PC-9 (cell line): ENCODE data around the gene THADA. TPM values are rescaled to one million over a fixed set of nuclear protein-coding genes. Genes with fewer than 3 reads are reported as not detected.

ENCODE experiments used
- BruUV-seq: library from RNA; stranded (reverse); fragments of 400-500 nt; replicated peaks from 2 replicates; lab custom pipeline; 2021; lab: Mats Ljungman, UMichigan
- CTCF ChIA-PET: fragments of 300-600 bp; sonication (Branson Sonifier 250); formaldehyde crosslinking; loops from one replicate; lab custom pipeline; 2022; ENCODE audit warnings: antibody characterized with exemption; lab: Charles Lee
- POLR2A ChIA-PET: fragments of 300-600 bp; sonication (Branson Sonifier 250); formaldehyde crosslinking; loops from one replicate; lab custom pipeline; 2022; ENCODE audit warnings: antibody characterized with exemption; ENCODE audit not compliant: unreplicated experiment; lab: Charles Lee
- DNase-seq, 2 experiments: peaks; one replicate each; pipeline versions ENCODE4 v3.0.0 to v3.0.0-alpha.2; 2015 to 2022; ENCODE audit warnings: mixed read lengths in 1 of 2
- H2AFZ ChIP-seq: fragments of 200-600 bp; sonication (generic); 2 replicates; pipeline ENCODE4 v1.8.1; 2017; ENCODE audit warnings: antibody characterized with exemption
- H3F3A ChIP-seq: fragments of 200-600 bp; sonication (generic); 2 replicates; pipeline ENCODE4 v1.8.1; 2017; ENCODE audit warnings: antibody characterized with exemption, mild to moderate bottlenecking, low read depth; ENCODE audit not compliant: insufficient read depth
- H3K27ac ChIP-seq: fragments of 200-600 bp; sonication (generic); 2 replicates; pipeline ENCODE4 v1.6.1; 2016; ENCODE audit warnings: mixed run types
- H3K27me3 ChIP-seq: fragments of 200-600 bp; sonication (generic); 2 replicates; pipeline ENCODE4 v1.6.1; 2016; ENCODE audit warnings: low read depth, mixed run types; ENCODE audit not compliant: insufficient read depth
- H3K36me3 ChIP-seq: fragments of 200-600 bp; sonication (generic); 2 replicates; pipeline ENCODE4 v1.6.1; 2016; ENCODE audit warnings: low read depth, mixed run types
- H3K4me1 ChIP-seq: fragments of 200-600 bp; sonication (generic); replicated peaks from 2 replicates; pipeline ENCODE4 v1.6.1; 2016; ENCODE audit warnings: mixed run types; ENCODE audit not compliant: insufficient read depth
- H3K4me2 ChIP-seq: fragments of 200-600 bp; sonication (generic); 2 replicates; pipeline ENCODE4 v1.6.1; 2017; ENCODE audit warnings: mixed run types
- H3K4me3 ChIP-seq: fragments of 200-600 bp; sonication (generic); 2 replicates; pipeline ENCODE4 v1.6.1; 2016; ENCODE audit warnings: mixed run types
- H3K79me2 ChIP-seq: fragments of 200-600 bp; sonication (generic); 2 replicates; pipeline ENCODE4 v1.6.1; 2017; ENCODE audit warnings: low read depth, mixed run types
- H3K9me2 ChIP-seq: fragments of 200-600 bp; sonication (generic); 2 replicates; pipeline ENCODE4 v1.8.1; 2017; ENCODE audit warnings: mild to moderate bottlenecking; ENCODE audit not compliant: insufficient read depth
- H3K9me3 ChIP-seq: fragments of 200-600 bp; sonication (generic); 2 replicates; pipeline ENCODE4 v1.8.1; 2016; ENCODE audit warnings: low read depth; ENCODE audit not compliant: insufficient read depth
- H4K20me1 ChIP-seq: fragments of 200-600 bp; sonication (generic); 2 replicates; pipeline ENCODE4 v1.8.1; 2017; ENCODE audit not compliant: insufficient read depth
- EZH2 ChIP-seq: fragments of 200-600 bp; sonication (generic); IDR thresholded peaks from 2 replicates; pipeline ENCODE4 v1.8.0; 2017; ENCODE audit warnings: antibody characterized with exemption, low read depth
- intact Hi-C: fragments of 100-400 bp; cut with micrococcal nuclease; formaldehyde crosslinking; loops from one replicate; pipeline ENCODE4 v1.10.0; 2022; ENCODE audit not compliant: unreplicated experiment
- total RNA-seq: library from RNA; stranded (reverse); gene quantifications from 2 replicates; pipeline ENCODE4 v1.2.3, GENCODE V29; 2021
- TF ChIP-seq, protein P1 (sequence below): fragments of 200-600 bp; sonication (generic); conservative IDR thresholded peaks from 2 replicates; pipeline ENCODE4 v1.6.1; 2017; ENCODE audit warnings: mixed run types, antibody characterized with exemption, mild to moderate bottlenecking, moderate library complexity

The THADA gene
- total RNA-seq, 1 experiment from 2014 or later = 28.1 TPM

GRCh38 chr2:43518181-43518580, 77.7 kb downstream of the THADA start:
- no peak overlapping the region for H3K27ac ChIP-seq

GRCh38 chr2:43515807-43516497, 79.9 kb downstream of the THADA start:
- no peak for TF ChIP-seq EZH2
- TF ChIP-seq, protein P1, sequence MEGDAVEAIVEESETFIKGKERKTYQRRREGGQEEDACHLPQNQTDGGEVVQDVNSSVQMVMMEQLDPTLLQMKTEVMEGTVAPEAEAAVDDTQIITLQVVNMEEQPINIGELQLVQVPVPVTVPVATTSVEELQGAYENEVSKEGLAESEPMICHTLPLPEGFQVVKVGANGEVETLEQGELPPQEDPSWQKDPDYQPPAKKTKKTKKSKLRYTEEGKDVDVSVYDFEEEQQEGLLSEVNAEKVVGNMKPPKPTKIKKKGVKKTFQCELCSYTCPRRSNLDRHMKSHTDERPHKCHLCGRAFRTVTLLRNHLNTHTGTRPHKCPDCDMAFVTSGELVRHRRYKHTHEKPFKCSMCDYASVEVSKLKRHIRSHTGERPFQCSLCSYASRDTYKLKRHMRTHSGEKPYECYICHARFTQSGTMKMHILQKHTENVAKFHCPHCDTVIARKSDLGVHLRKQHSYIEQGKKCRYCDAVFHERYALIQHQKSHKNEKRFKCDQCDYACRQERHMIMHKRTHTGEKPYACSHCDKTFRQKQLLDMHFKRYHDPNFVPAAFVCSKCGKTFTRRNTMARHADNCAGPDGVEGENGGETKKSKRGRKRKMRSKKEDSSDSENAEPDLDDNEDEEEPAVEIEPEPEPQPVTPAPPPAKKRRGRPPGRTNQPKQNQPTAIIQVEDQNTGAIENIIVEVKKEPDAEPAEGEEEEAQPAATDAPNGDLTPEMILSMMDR = no peak
- Histone ChIP-seq H3K27me3 (no peaks in the 10 kb centered on the region), H3K9me3 (no peaks in the 10 kb centered on the region), H3F3A (peaks cover 39% of the 10 kb centered on the region; the same call in 1 of the 2 replicates), H3K36me3 (no peaks in the 10 kb centered on the region), H3K4me1 (peaks cover 11% of the 10 kb centered on the region), H3K4me2 (no peak overlapping the region), H3K27ac (no peak overlapping the region), H3K4me3 (no peak overlapping the region), H3K9me2 (0 out of 2 replicates have a peak, but pooled peaks cover 3% of the 10 kb centered on the region), H3K79me2 (no peaks in the 10 kb centered on the region), H4K20me1 (no peaks in the 10 kb centered on the region), H2AFZ (no peak overlapping the region)
- DNase-seq = no peak
- BruUV-seq = no TSS peak
- POLR2A ChIA-PET = no interaction called here
- intact Hi-C loops = no loop called here
- CTCF ChIA-PET = no interaction called here

More at GRCh38 chr2:43518181-43518580, 77.7 kb downstream of the THADA start:
- Histone ChIP-seq H3K4me2 (no peak overlapping the region), H3K79me2 (no peaks in the 10 kb centered on the region), H3K36me3 (no peaks in the 10 kb centered on the region), H3K9me3 (no peaks in the 10 kb centered on the region), H4K20me1 (no peaks in the 10 kb centered on the region), H3K27me3 (no peaks in the 10 kb centered on the region), H3K4me3 (no peak overlapping the region), H3F3A (peaks cover 39% of the 10 kb centered on the region; the same call in 1 of the 2 replicates), H3K4me1 (peaks cover 11% of the 10 kb centered on the region), H3K9me2 (no peaks in the 10 kb centered on the region), H2AFZ (no peak overlapping the region)
- DNase-seq = no peak
- no TSS peak for BruUV-seq
- CTCF ChIA-PET = no interaction called here
- POLR2A ChIA-PET = no interaction called here
- intact Hi-C loops = no loop called here
- TF ChIP-seq EZH2 = no peak
- TF ChIP-seq, protein P1 = no peak

DNA sequence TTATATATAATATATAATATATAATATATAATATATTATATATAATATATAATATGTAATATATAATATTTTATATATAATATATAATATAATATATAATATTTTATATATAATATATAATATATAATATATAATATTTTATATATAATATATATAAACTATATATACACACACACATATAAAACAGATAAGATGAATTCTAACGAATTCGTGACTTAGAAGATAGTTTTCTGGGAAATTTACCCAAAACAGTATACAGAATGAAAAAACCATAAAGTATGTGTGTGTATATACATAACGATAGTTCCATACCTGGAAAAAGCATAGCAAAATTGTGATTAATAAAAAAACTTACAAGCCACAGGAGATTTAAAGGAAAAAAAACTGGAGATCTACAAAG, 80.6 kb downstream of the THADA start:
- Histone ChIP-seq H3K4me2 (no peak overlapping the region), H3F3A (peaks cover 36% of the 10 kb centered on the region; the same call in 1 of the 2 replicates), H3K4me3 (no peak overlapping the region), H4K20me1 (no peaks in the 10 kb centered on the region), H3K79me2 (no peaks in the 10 kb centered on the region), H3K9me2 (0 out of 2 replicates have a peak, but pooled peaks cover 3% of the 10 kb centered on the region), H3K4me1 (peaks cover 8% of the 10 kb centered on the region), H3K27ac (no peak overlapping the region), H3K9me3 (no peaks in the 10 kb centered on the region), H3K27me3 (no peaks in the 10 kb centered on the region), H2AFZ (no peak overlapping the region), H3K36me3 (no peaks in the 10 kb centered on the region)
- no peak for DNase-seq
- BruUV-seq = no TSS peak
- ChIA-PET POLR2A (no interaction called here), CTCF (no interaction called here)
- TF ChIP-seq, protein P1 = no peak
- intact Hi-C loops = no loop called here
